Ovary (tissue), 9 donors: Measurements from ENCODE around the gene LRRC49. TPM values are rescaled to one million over a fixed set of nuclear protein-coding genes. Genes with fewer than 3 reads are reported as not detected.

Experiments
- DNase-seq, 5 donors: peaks; one replicate each; pipeline ENCODE4 v3.0.0-alpha.2; 2019 to 2020
- H3K27ac ChIP-seq, 2 donors: fragments of 200-600 bp; one replicate each; pipeline versions ENCODE4 v1.5.1 to v1.8.0; 2019 to 2022
- H3K27me3 ChIP-seq: fragments of 200-600 bp; one replicate; pipeline ENCODE4 v1.8.0; 2022
- H3K36me3 ChIP-seq: fragments of 200-600 bp; sonication (generic); one replicate; pipeline ENCODE4 v1.5.1; 2019
- H3K4me1 ChIP-seq: one replicate; pipeline ENCODE4 v1.8.1; 2013; ENCODE audit warnings: mild to moderate bottlenecking, moderate library complexity; ENCODE audit not compliant: insufficient read depth
- H3K4me3 ChIP-seq: fragments of 200-600 bp; sonication (generic); one replicate; pipeline ENCODE4 v1.5.1; 2017
- H3K9me3 ChIP-seq, 2 donors: fragments of 200-600 bp in 1 of 2; sonication (generic) in 1 of 2; one replicate each; pipeline versions ENCODE4 v1.5.1 to v1.8.1; 2013 to 2019; ENCODE audit warnings: mild to moderate bottlenecking in 1 of 2, moderate library complexity in 1 of 2
- CTCF ChIP-seq, 3 donors: fragments of 450-650 bp in 2 of 3; fragments of 200-600 bp in 1 of 3; IDR thresholded peaks; one replicate each; pipeline versions ENCODE4 v1.5.1 to v1.8.0; 2016 to 2022; ENCODE audit warnings: antibody characterized with exemption in 3 of 3, mild to moderate bottlenecking in 1 of 3
- EP300 ChIP-seq: sonication (generic); formaldehyde crosslinking; IDR thresholded peaks from one replicate; pipeline ENCODE4 v1.6.1; 2017; ENCODE audit warnings: antibody characterized with exemption
- POLR2A ChIP-seq: fragments of 450-650 bp; IDR thresholded peaks from one replicate; pipeline ENCODE4 v1.6.1; 2017; ENCODE audit warnings: antibody characterized with exemption, mild to moderate bottlenecking, moderate library complexity
- WGBS, 3 donors: extraction: QIAGEN DNeasy Blood & Tissue Kit in 1 of 3; methylation state at CpG; one replicate each; pipeline versions ENCODE4 v1.1.5 to v1.1.7; 2013 to 2017; 5-methylcytosine and 5-hydroxymethylcytosine counted together
- intact Hi-C, 4 donors: fragments of 100-400 bp; cut with DNase I; formaldehyde crosslinking; loops; one replicate each; pipeline versions ENCODE4 v1.11.0 to v1.15.1; 2022 to 2023
- polyA plus RNA-seq, 2 donors: library from polyadenylated mRNA; stranded (reverse); fragments of 200-250 nt in 1 of 2; fragments of 350-450 nt in 1 of 2; fragmentation: Illumina TruSeq in 1 of 2; extraction: RNeasy Lipid Tissue Mini Kit (QIAGEN cat#74804) in 1 of 2; gene quantifications; one replicate each; pipeline ENCODE4 v1.2.3, GENCODE V29; 2013 to 2014
- total RNA-seq, 7 donors: library from RNA; depleted of rRNA in 2 of 7; stranded (reverse); fragments of >200 nt in 2 of 7; fragmentation: NEBNext Ultra II Directional in 3 of 7; extraction: Animal tissue kit (Norgen Biotek cat#: 25700) in 3 of 7; gene quantifications; one replicate each; pipeline versions ENCODE4 v1.1.0 to v1.2.4, GENCODE V29; 2016 to 2023
- donor health status: DM: no; HTN: no; CAD: no; lungs with moderate emphysema.
- donor health status: DM: no; HTN: no; CAD: no.
- donor health status: Bipolar disorder and iron deficiency.
- donor health status: DM: yes; HTN: yes; CAD: no.
- donor health status: DM: no; HTN: no; CAD: no.
- donor health status: DM: yes; HTN: yes; CAD: no.

Gene LRRC49
- total and polyA plus RNA-seq, 9 donors = 11.9 to 34.6 (median 16.1) TPM

GRCh38 chr15:70875001-70875782 lies 17.4 kb upstream of the LRRC49 start:
- H3K9me3 ChIP-seq = no peaks in the 10 kb centered on the region
- H3K36me3 ChIP-seq = no peaks in the 10 kb centered on the region
- DNase-seq = no peak
- H3K4me3 ChIP-seq = no peak overlapping the region
- H3K4me1 ChIP-seq = peaks cover 2% of the 10 kb centered on the region
- H3K27me3 ChIP-seq = no peaks in the 10 kb centered on the region
- intact Hi-C loops = loop anchor here in 2 of 4 donors (10.0 kb wide), 3 partner anchors 50 to 200 kb away; no protein-coding TSS in a partner anchor
- peak in 2 of 3 donors; percentile 53 to 55 for TF ChIP-seq CTCF (IDR thresholded peaks at IDR 0.05)
- TF ChIP-seq POLR2A = no peak
- no peak for TF ChIP-seq EP300
- H3K27ac ChIP-seq = no peak overlapping the region
- WGBS, 3 donors = 67 to 72% (median 70%) methylated on average over 7 of the region's 7 CpGs

GRCh38 chr15:70876011-70876410 lies 16.6 kb upstream of the LRRC49 start:
- WGBS, 3 donors = 65 to 77% (median 70%) methylated on average over 3 of the region's 3 CpGs
- TF ChIP-seq EP300 (no peak), CTCF (IDR thresholded peaks at IDR 0.05) (no peak), POLR2A (no peak)
- no peaks in the 10 kb centered on the region for H3K27me3 ChIP-seq
- intact Hi-C loops = loop anchor here in 2 of 4 donors (10.0 kb wide), 3 partner anchors 51 to 201 kb away; no protein-coding TSS in a partner anchor
- no peak overlapping the region for H3K4me3 ChIP-seq
- H3K9me3 ChIP-seq = no peaks in the 10 kb centered on the region
- H3K36me3 ChIP-seq = no peaks in the 10 kb centered on the region
- no peak for DNase-seq
- peaks cover 2% of the 10 kb centered on the region for H3K4me1 ChIP-seq
- H3K27ac ChIP-seq = no peak overlapping the region

GRCh38 chr15:70876683-70877082 lies 15.9 kb upstream of the LRRC49 start:
- WGBS, 3 donors = 68 to 77% (median 75%) methylated on average over 2 of the region's 2 CpGs
- Histone ChIP-seq H3K27me3 (no peaks in the 10 kb centered on the region), H3K4me3 (no peak overlapping the region), H3K27ac (no peak overlapping the region), H3K36me3 (no peaks in the 10 kb centered on the region), H3K9me3 (no peaks in the 10 kb centered on the region), H3K4me1 (no peaks in the 10 kb centered on the region)
- intact Hi-C loops = loop anchor here in 2 of 4 donors (10.0 kb wide), 3 partner anchors 52 to 202 kb away; no protein-coding TSS in a partner anchor
- TF ChIP-seq EP300 (no peak), POLR2A (no peak), CTCF (IDR thresholded peaks at IDR 0.05) (no peak)
- DNase-seq = no peak

GRCh38 chr15:70879401-70879800 lies 13.2 kb upstream of the LRRC49 start:
- Histone ChIP-seq H3K9me3 (no peaks in the 10 kb centered on the region), H3K27ac (no peak overlapping the region), H3K4me3 (no peak overlapping the region), H3K27me3 (no peaks in the 10 kb centered on the region), H3K36me3 (no peaks in the 10 kb centered on the region), H3K4me1 (no peaks in the 10 kb centered on the region)
- 32 to 47% (median 36%) methylated on average over 2 of the region's 2 CpGs for WGBS, 3 donors
- DNase-seq = no peak
- intact Hi-C loops = loop anchor here in 2 of 4 donors (10.0 kb wide), 3 partner anchors 55 to 205 kb away; no protein-coding TSS in a partner anchor
- TF ChIP-seq CTCF (IDR thresholded peaks at IDR 0.05) = no peak
- TF ChIP-seq POLR2A = no peak
- TF ChIP-seq EP300 = no peak
